ENCODE measurements around the gene PRUNE2. TPM values are rescaled to one million over a fixed set of nuclear protein-coding genes. Genes with fewer than 3 reads are reported as not detected.

Gene PRUNE2
- total RNA-seq, 2 experiments from 2014 or later = 0.38 to 0.44 TPM

DNA sequence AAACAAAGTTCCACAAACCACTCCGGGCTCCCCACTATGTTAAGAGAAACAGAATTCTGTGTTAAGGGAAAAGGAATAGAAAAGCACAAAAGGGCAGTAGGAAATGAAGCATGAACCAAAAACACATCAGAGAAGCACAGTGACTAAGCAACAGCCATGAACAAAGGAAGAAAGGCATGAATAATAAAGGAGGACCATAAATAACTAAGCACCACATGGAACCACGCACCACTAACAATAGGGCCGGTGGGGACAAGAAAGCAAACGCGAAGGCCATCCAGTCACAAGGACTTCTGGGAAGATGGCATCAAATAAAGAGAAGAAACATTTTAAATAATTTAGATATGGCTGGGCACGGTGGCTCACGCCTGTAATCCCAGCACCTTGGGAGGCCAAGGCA is 18.0 kb downstream of the PRUNE2 start:
- intact Hi-C loops (cut with micrococcal nuclease; ENCODE audit: unreplicated experiment) = no loop called here
- Histone ChIP-seq H3K9me3 (ENCODE audit: low read length) (no peaks in the 10 kb centered on the region), H3K27ac (ENCODE audit: low read depth, low read length, poor library complexity, severe bottlenecking) (no peak overlapping the region), H3K79me2 (ENCODE audit: insufficient read depth, low read depth, low read length) (no peaks in the 10 kb centered on the region), H3K4me1 (ENCODE audit: insufficient read depth, low read length, poor library complexity, severe bottlenecking) (no peaks in the 10 kb centered on the region), H4K20me1 (ENCODE audit: insufficient read depth, low read length) (no peaks in the 10 kb centered on the region), H3K4me3 (ENCODE audit: low read depth, low read length, poor library complexity, severe bottlenecking) (no peak overlapping the region), H2AFZ (ENCODE audit: low read length) (no peak overlapping the region), H3K4me2 (ENCODE audit: low read length) (no peak overlapping the region), H3K9me2 (ENCODE audit: insufficient read depth, low read length) (no peaks in the 10 kb centered on the region), H3K36me3 (ENCODE audit: insufficient read depth, low read length) (no peaks in the 10 kb centered on the region)
- ChIA-PET CTCF (ENCODE audit: unreplicated experiment) (no interaction called here), POLR2A (no interaction called here)
- no TSS peak for BruUV-seq (replicated peaks)
- TF ChIP-seq, protein P1, sequence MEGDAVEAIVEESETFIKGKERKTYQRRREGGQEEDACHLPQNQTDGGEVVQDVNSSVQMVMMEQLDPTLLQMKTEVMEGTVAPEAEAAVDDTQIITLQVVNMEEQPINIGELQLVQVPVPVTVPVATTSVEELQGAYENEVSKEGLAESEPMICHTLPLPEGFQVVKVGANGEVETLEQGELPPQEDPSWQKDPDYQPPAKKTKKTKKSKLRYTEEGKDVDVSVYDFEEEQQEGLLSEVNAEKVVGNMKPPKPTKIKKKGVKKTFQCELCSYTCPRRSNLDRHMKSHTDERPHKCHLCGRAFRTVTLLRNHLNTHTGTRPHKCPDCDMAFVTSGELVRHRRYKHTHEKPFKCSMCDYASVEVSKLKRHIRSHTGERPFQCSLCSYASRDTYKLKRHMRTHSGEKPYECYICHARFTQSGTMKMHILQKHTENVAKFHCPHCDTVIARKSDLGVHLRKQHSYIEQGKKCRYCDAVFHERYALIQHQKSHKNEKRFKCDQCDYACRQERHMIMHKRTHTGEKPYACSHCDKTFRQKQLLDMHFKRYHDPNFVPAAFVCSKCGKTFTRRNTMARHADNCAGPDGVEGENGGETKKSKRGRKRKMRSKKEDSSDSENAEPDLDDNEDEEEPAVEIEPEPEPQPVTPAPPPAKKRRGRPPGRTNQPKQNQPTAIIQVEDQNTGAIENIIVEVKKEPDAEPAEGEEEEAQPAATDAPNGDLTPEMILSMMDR (conservative IDR thresholded peaks at IDR 0.05; ENCODE audit: low read length) = no peak
- no peak for TF ChIP-seq EZH2phosphoT487 (IDR thresholded peaks at IDR 0.05; ENCODE audit: borderline replicate concordance, low read depth, low read length)
- DNase-seq (ENCODE audit: low spot score) = no peak

DNA sequence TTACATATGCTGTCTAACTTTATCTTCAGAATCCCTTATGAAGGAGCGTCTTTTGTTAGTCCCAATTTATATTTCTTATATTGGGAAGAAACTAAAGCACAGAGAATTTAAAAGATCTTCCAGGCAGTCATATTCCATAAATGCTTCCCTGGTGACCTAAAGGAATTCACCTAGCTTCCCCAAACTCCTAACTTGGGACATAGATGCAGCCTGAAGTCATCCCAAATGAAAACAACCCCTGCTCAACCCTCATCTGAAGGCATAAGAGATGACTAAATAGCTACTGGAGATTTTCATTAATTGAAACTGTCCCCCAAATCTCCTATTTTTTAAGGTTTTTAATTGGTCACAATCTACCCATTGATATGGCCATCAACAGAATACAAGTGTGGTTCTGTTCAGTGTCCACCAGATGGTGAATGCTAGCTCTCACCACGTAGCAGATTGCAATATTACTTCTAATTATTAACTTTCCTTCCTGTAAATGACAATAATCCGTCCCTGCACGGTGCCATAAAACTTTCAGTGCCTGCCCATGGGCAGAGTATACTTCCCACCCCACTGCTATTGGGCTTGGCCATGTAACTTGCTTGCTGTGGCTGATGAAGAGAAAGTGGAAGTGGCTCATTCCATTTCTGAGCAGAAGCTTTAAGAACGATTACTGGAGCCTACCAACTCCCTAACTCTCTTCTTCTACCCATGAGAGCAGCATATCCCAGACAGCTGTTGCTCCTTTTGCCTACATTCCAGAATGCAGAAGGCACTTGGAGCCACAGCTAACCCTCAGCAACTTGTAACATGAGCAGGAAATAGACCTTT is 18.7 kb downstream of the PRUNE2 start:
- intact Hi-C loops (cut with micrococcal nuclease; ENCODE audit: unreplicated experiment) = no loop called here
- Histone ChIP-seq H3K9me3 (ENCODE audit: low read length) (no peaks in the 10 kb centered on the region), H3K4me3 (ENCODE audit: low read depth, low read length, poor library complexity, severe bottlenecking) (no peak overlapping the region), H2AFZ (ENCODE audit: low read length) (no peak overlapping the region), H3K4me1 (ENCODE audit: insufficient read depth, low read length, poor library complexity, severe bottlenecking) (no peaks in the 10 kb centered on the region), H3K9me2 (ENCODE audit: insufficient read depth, low read length) (no peaks in the 10 kb centered on the region), H3K79me2 (ENCODE audit: insufficient read depth, low read depth, low read length) (no peaks in the 10 kb centered on the region), H4K20me1 (ENCODE audit: insufficient read depth, low read length) (no peaks in the 10 kb centered on the region), H3K4me2 (ENCODE audit: low read length) (no peak overlapping the region), H3K27ac (ENCODE audit: low read depth, low read length, poor library complexity, severe bottlenecking) (no peak overlapping the region), H3K36me3 (ENCODE audit: insufficient read depth, low read length) (no peaks in the 10 kb centered on the region)
- TF ChIP-seq, protein P1 (conservative IDR thresholded peaks at IDR 0.05; ENCODE audit: low read length) = no peak
- no peak for TF ChIP-seq EZH2phosphoT487 (IDR thresholded peaks at IDR 0.05; ENCODE audit: borderline replicate concordance, low read depth, low read length)
- no TSS peak for BruUV-seq (replicated peaks)
- ChIA-PET POLR2A (no interaction called here), CTCF (ENCODE audit: unreplicated experiment) (no interaction called here)
- DNase-seq (ENCODE audit: low spot score) = no peak

DNA sequence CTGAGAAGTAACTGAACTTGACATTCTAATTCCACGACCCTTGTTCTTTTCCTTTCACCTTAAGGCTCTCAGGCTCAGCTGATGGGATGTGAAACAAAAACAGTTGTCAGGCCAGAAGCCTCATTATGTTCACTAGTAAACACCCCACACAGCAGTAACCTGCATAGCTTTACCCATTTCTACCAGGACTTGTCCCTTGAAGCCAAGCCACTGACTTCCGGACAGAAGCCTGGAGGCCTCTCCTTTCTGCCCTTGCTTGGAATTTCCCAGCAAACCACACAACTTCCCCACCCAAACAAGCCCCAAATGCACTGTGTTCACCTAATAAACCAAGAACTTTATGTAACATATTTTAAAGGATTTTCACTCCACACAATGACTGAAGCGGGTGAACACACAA is 19.6 kb downstream of the PRUNE2 start:
- ChIA-PET CTCF (ENCODE audit: unreplicated experiment) (no interaction called here), POLR2A (no interaction called here)
- no peak overlapping the region for H3K4me3 ChIP-seq (ENCODE audit: low read depth, low read length, poor library complexity, severe bottlenecking)
- H3K4me1 ChIP-seq (ENCODE audit: insufficient read depth, low read length, poor library complexity, severe bottlenecking) = no peaks in the 10 kb centered on the region
- BruUV-seq (replicated peaks) = no TSS peak
- H3K9me2 ChIP-seq (ENCODE audit: insufficient read depth, low read length) = no peaks in the 10 kb centered on the region
- H3K36me3 ChIP-seq (ENCODE audit: insufficient read depth, low read length) = no peaks in the 10 kb centered on the region
- no peaks in the 10 kb centered on the region for H4K20me1 ChIP-seq (ENCODE audit: insufficient read depth, low read length)
- H2AFZ ChIP-seq (ENCODE audit: low read length) = no peak overlapping the region
- H3K9me3 ChIP-seq (ENCODE audit: low read length) = no peaks in the 10 kb centered on the region
- H3K79me2 ChIP-seq (ENCODE audit: insufficient read depth, low read depth, low read length) = no peaks in the 10 kb centered on the region
- TF ChIP-seq, protein P1 (conservative IDR thresholded peaks at IDR 0.05; ENCODE audit: low read length) = no peak
- no peak for TF ChIP-seq EZH2phosphoT487 (IDR thresholded peaks at IDR 0.05; ENCODE audit: borderline replicate concordance, low read depth, low read length)
- intact Hi-C loops (cut with micrococcal nuclease; ENCODE audit: unreplicated experiment) = no loop called here
- H3K27ac ChIP-seq (ENCODE audit: low read depth, low read length, poor library complexity, severe bottlenecking) = no peak overlapping the region
- H3K4me2 ChIP-seq (ENCODE audit: low read length) = no peak overlapping the region
- no peak for DNase-seq (ENCODE audit: low spot score)

Data from OCI-LY7 (cell line).